ENCODE measurements around the gene CEACAM19. TPM values are rescaled to one million over a fixed set of nuclear protein-coding genes. Genes with fewer than 3 reads are reported as not detected.

CEACAM19 gene
- total RNA-seq, 2 experiments from 2014 or later: 0.23 to 0.34 TPM

DNA sequence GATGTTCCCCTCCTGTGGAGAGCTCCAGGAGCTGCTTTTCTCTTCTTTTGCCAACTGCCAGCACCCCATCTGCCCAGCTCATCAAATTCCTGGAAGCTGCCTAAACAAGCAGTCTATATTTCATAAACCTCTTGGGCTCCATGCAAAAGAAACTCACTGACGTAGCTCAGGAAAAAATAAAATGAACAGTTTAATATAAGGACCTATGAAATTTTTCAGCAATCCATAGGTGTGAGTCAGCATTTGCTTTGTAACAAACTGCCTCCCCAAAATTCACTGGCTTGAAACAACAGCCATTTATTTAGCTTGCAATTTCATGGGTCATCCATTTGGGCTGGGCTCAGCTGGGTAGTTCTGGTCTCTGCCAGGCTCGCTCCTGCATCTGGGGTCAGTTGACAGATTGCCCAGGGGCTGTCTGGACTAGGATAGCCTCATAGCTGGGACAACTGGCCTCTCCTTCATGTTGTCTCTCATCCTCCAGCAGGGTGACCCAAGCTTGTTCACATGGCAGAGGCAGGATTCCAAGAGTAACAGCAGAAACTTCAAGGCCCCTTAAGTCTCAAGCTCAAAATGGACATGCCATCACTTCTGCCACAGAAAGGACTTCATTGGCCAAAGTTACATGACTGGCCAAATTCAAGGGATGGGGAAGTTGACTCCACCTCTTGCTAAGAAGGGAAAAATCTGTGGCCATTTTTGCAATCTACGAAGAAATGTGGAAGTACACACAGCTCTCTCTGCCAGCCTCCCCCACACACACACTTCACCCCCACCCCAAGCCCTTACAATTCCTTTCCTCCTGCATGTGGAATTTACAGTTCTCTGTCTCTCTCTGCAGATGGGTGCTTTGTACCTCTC, 35.5 kb upstream of the CEACAM19 start:
- DNase-seq (no peak), ATAC-seq (no peak)
- Mint-ChIP-seq H3K4me1 (ENCODE audit: low read depth) (no peaks in the 10 kb centered on the region), H3K9me3 (ENCODE audit: insufficient read depth) (no peaks in the 10 kb centered on the region), H3K4me3 (no peak overlapping the region), H3K36me3 (ENCODE audit: low read depth) (no peaks in the 10 kb centered on the region), H3K27me3 (ENCODE audit: low read depth) (peaks cover 7% of the 10 kb centered on the region), H3K27ac (no peak overlapping the region)
- ChIA-PET CTCF (no interaction called here), POLR2A (no interaction called here)

DNA sequence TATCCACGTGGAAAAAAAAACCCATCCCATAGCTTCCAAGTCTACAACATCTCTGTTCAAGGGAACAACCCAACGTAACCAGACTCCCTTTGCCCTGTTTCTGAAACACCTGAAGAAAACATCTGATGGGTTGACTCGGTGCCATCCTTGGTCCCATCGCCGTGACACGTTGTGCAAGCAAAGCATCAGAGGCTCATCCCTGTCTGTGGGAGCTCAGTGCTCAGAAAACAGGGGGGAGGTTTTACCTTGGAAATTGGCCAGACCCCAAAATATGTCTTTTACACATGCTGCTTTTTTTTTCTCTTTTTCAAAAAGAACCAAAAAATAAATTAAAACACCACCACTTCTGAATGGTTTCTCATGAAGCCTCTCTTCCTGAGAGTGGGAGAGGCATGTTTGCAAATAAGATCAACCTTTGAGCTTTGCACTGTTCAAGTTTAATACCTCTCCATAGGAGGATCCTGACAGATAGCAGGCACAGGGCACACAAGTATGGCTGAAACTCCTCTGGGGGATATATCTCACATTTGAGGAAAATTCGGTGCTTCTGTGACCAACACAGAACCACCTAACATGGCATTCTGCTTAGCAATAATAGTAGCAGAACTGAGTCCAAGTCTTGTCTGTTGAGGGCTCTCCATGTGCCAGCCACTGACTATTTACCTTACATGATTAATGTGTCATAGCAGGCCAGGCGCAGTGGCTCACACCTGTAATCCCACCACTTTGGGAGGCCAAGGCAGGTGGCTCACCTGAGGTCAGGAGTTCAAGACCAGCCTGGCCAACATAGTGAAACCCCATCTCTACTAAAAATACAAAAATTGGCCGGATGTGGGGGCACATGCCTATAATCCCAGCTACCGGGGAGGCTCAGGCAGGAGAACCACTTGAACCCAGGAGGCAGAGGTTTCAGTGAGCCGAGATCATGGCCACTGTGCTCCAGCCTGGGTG, 34.6 kb upstream of the CEACAM19 start:
- ChIA-PET CTCF (no interaction called here), POLR2A (no interaction called here)
- Mint-ChIP-seq H3K27me3 (ENCODE audit: low read depth) (peaks cover 12% of the 10 kb centered on the region), H3K27ac (no peak overlapping the region), H3K4me3 (no peak overlapping the region), H3K36me3 (ENCODE audit: low read depth) (no peaks in the 10 kb centered on the region), H3K4me1 (ENCODE audit: low read depth) (no peaks in the 10 kb centered on the region), H3K9me3 (ENCODE audit: insufficient read depth) (no peaks in the 10 kb centered on the region)
- ATAC-seq (no peak), DNase-seq (no peak)

DNA sequence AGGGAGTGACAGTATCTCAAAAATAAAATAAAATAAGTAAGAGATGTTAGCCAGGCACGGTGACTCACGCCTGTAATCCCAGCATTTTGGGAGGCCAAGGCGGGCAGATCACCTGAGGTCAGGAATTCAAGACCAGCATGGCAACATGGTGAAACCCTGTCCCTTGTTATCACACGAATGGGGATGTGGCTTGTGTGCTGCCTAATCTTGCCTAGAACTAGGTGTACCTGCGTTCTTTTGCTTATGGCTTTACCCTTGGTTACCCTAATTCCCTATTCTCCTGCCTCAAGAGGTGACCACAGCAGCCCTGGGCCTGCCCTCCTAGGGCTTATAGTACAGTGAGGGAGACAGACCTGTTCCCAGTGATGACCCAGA, 33.9 kb upstream of the CEACAM19 start:
- H3K27ac Mint-ChIP-seq: no peak overlapping the region
- H3K4me3 Mint-ChIP-seq: no peak overlapping the region
- H3K9me3 Mint-ChIP-seq (ENCODE audit: insufficient read depth): no peaks in the 10 kb centered on the region
- POLR2A ChIA-PET: no interaction called here
- peaks cover 15% of the 10 kb centered on the region for H3K27me3 Mint-ChIP-seq (ENCODE audit: low read depth)
- CTCF ChIA-PET: no interaction called here
- no peaks in the 10 kb centered on the region for H3K36me3 Mint-ChIP-seq (ENCODE audit: low read depth)
- H3K4me1 Mint-ChIP-seq (ENCODE audit: low read depth): no peaks in the 10 kb centered on the region
- ATAC-seq (no peak), DNase-seq (no peak)

DNA sequence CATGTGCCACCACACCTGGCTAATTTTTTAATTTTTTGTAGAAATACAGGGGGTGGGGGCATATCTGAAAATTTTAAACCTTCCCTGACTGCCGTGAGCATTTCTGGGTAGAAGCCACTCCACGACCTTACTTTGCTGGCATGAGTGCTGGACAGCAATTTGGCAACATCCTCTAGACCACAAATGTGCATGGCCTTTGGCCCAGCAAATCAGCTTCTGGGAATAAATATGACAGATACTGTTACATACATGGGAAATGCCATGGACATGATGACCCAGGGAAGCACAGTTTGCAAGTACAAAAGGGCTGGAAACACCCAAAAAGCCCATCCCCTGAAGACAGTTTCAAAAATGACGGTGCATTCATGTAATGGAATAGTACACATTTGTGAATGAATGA, 30.8 kb upstream of the CEACAM19 start:
- no peak for ATAC-seq
- Mint-ChIP-seq H3K27ac (no peak overlapping the region), H3K4me1 (ENCODE audit: low read depth) (peaks cover 1% of the 10 kb centered on the region), H3K36me3 (ENCODE audit: low read depth) (no peaks in the 10 kb centered on the region), H3K9me3 (ENCODE audit: insufficient read depth) (no peaks in the 10 kb centered on the region), H3K4me3 (no peak overlapping the region), H3K27me3 (ENCODE audit: low read depth) (peaks cover 14% of the 10 kb centered on the region)
- ChIA-PET CTCF (interaction anchor here (1.0 kb wide), 1 partner anchor 70 kb away, joined by 7 read pairs; no protein-coding TSS in a partner anchor), POLR2A (no interaction called here)
- no peak for DNase-seq

DNA sequence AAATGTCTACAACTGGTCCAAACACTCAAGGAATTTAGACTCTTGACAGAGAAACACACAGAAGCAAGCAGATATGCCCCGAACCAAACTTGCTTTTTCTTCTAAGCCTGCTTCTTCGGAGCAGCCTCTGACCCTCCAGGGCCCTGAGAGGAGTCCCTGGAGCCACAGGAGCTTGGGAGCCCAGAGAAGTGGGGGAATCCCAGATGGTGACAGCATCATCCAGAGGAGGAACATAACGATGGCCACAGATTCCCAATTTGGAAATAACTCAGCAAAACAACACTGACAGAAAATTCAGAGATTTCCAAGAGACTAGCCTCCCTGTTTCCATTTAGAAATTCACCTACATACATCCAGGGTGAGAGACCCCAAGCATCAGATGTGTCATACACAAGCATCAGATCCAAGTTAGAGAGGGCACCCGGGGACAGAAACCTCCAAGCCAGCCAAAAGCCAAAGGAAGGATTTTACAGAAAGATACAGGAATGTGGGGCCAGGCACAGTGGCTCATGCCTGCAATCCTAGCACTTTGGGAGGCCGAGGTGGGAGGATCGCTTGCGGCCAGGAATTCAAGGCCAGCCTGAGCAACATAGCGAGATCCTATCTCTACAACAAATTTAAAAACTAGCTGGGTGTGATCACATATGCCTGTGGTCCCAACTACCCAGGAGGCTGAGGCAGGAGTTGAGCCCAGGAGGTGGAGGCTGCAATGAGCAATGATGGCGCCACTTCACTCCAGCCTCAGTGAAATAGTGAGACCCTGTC, 29.6 kb upstream of the CEACAM19 start:
- Mint-ChIP-seq H3K4me3 (no peak overlapping the region), H3K9me3 (ENCODE audit: insufficient read depth) (no peaks in the 10 kb centered on the region), H3K4me1 (ENCODE audit: low read depth) (peaks cover 1% of the 10 kb centered on the region), H3K27ac (no peak overlapping the region), H3K27me3 (ENCODE audit: low read depth) (peaks cover 10% of the 10 kb centered on the region), H3K36me3 (ENCODE audit: low read depth) (no peaks in the 10 kb centered on the region)
- ATAC-seq (no peak), DNase-seq (no peak)
- POLR2A ChIA-PET: no interaction called here
- CTCF ChIA-PET: interaction anchor here (1.5 kb wide), 1 partner anchor 71 kb away, joined by 7 read pairs; no protein-coding TSS in a partner anchor

DNA sequence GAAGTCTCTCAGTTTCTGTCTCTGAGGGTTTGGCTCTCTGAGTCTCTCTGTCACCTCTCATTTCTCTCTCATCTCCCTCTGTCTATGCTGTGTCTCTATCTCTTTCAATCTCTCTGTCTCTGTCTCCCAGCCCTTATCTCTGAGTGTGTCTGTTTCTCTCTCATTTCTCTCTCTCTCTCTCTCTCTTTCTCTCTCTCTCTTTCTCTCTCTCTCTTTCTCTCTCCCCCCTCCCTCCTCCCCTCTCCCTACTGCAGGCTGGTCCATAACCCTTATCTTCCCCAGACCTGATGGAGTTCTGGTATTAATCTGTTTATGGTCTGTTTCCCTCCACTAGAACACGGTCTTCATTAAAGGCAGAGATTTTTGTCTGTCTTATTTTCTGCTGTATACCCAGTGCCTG, 28.9 kb upstream of the CEACAM19 start:
- H3K27me3 Mint-ChIP-seq (ENCODE audit: low read depth): peaks cover 10% of the 10 kb centered on the region
- no peaks in the 10 kb centered on the region for H3K36me3 Mint-ChIP-seq (ENCODE audit: low read depth)
- no peak overlapping the region for H3K27ac Mint-ChIP-seq
- ATAC-seq (no peak), DNase-seq (no peak)
- POLR2A ChIA-PET: no interaction called here
- H3K4me3 Mint-ChIP-seq: no peak overlapping the region
- H3K9me3 Mint-ChIP-seq (ENCODE audit: insufficient read depth): no peaks in the 10 kb centered on the region
- CTCF ChIA-PET: interaction anchor here (1.5 kb wide), 1 partner anchor 71 kb away, joined by 7 read pairs; no protein-coding TSS in a partner anchor
- peaks cover 1% of the 10 kb centered on the region for H3K4me1 Mint-ChIP-seq (ENCODE audit: low read depth)

DNA sequence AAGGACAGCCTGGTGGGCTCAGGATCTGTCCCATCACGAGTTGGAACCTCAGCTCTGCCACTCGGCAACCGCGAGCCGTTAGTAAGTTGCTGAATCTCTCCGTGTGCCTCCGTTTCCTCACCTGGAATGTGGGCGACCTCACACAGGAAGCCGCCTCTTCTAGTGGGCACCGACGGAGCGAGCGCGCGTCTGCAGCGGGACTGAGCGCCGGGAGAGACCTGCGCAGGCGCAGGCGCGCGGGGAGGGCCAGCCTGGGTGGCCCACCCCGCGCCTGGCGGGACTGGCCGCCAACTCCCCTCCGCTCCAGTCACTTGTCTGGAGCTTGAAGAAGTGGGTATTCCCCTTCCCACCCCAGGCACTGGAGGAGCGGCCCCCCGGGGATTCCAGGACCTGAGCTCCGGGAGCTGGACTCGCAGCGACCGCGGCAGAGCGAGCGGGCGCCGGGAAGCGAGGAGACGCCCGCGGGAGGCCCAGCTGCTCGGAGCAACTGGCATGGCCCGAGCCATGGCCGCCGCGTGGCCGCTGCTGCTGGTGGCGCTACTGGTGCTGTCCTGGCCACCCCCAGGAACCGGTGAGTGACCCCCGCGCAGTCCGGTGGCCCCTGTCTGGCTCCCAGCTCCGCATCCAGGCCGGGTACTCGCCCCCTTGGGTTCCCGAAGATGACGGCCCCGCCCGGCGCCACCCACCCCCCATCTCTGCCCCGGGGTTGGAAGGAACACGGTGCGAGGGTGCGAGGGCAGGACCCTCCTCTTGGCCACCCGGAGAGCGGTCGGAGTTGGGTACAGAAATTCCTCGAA, 27.5 kb upstream of the CEACAM19 start, which contains the start of gene PVR:
Gene PVR, plus strand, starts transcription at position 306 of the 797 bp plus-strand sequence. Its CDS starts 187 bp downstream, at position 493.
- ATAC-seq: peak; percentile 80
- ChIA-PET POLR2A (interaction anchor here (0.9 kb wide), 1 partner anchor 311 kb away, joined by 3 read pairs; the partner anchor contains the start of gene CLPTM1), CTCF (interaction anchor here (0.6 to 2.3 kb wide), 8 partner anchors 11 to 141 kb away, joined by 3 to 6 read pairs (median 3); no protein-coding TSS in a partner anchor)
- DNase-seq: peak; percentile 50
- Mint-ChIP-seq H3K4me1 (ENCODE audit: low read depth) (peaks cover 1% of the 10 kb centered on the region), H3K4me3 (peak within 1 kb of the TSS; percentile 82), H3K27me3 (ENCODE audit: low read depth) (peaks cover 10% of the 10 kb centered on the region), H3K9me3 (ENCODE audit: insufficient read depth) (no peaks in the 10 kb centered on the region), H3K36me3 (ENCODE audit: low read depth) (no peaks in the 10 kb centered on the region), H3K27ac (no peak within 1 kb of the TSS)

DNA sequence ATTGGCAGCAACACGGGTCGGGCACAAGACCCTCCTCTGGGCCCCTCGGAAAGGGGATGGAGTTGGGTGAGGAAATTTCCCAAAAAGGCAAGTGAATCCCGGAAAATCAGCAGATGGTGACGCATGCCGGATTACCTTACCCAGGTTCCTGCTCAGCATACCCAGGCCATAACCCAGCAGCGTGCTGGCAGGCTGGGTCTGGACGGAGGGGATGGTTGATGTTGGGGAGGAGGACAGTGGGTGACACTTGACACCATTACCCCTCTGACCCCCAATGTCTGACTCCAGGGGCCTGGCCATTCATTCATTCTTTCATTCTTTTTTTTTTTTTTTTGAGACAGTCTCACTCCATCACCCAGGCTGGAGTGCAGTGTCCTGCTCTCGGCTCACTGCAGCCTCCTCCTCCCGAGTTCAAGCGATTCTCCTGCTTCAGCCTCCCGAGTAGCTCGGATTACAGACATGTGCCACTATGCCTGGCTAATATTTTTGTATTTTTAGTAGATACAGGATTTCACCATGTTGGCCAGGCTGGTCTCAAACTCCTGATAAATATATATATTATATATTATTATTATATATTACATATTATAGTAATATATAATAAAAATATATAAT, 26.8 kb upstream of the CEACAM19 start:
- H3K27ac Mint-ChIP-seq: no peak overlapping the region
- H3K4me3 Mint-ChIP-seq: peak overlapping the region; percentile 82
- no peaks in the 10 kb centered on the region for H3K9me3 Mint-ChIP-seq (ENCODE audit: insufficient read depth)
- DNase-seq (no peak), ATAC-seq (peak; percentile 45)
- CTCF ChIA-PET: interaction anchor here (1.1 to 2.3 kb wide), 6 partner anchors 10 to 140 kb away, joined by 3 to 6 read pairs (median 4); no protein-coding TSS in a partner anchor
- H3K36me3 Mint-ChIP-seq (ENCODE audit: low read depth): no peaks in the 10 kb centered on the region
- H3K4me1 Mint-ChIP-seq (ENCODE audit: low read depth): peaks cover 1% of the 10 kb centered on the region
- POLR2A ChIA-PET: interaction anchor here (0.9 kb wide), 1 partner anchor 310 kb away, joined by 3 read pairs; the partner anchor contains the start of gene CLPTM1
- peaks cover 10% of the 10 kb centered on the region for H3K27me3 Mint-ChIP-seq (ENCODE audit: low read depth)

DNA sequence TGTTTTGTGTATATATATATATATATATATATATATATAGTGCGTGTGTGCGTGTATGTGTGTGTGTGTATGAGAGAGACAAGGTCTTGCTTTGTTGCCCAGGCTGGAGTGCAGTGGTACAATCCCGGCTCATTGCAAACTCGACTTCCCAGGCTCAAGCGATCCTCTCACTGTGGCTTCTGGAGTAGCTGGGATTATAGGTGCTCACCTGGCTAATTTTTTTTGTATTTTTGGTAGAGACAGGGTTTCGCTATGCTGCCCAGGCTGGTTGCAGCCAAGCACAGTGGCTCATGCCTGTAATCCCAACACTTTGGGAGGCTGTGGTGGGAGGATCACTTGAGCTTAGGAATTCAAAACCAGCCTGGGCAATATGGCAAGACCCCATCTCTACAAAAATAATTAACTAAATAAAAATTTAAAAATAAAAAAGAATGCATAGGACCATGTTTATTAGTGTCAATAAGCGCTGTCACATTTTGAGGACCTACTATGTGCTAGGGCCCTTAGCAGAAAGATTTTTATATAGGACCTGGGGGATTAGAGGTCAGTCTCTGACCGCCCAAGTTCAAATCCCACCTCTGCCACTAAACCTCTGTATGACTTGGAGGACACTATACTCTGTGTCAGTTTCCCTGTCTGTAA, 25.8 kb upstream of the CEACAM19 start:
- DNase-seq (no peak), ATAC-seq (no peak)
- Mint-ChIP-seq H3K36me3 (ENCODE audit: low read depth) (no peaks in the 10 kb centered on the region), H3K4me3 (no peak overlapping the region), H3K4me1 (ENCODE audit: low read depth) (peaks cover 1% of the 10 kb centered on the region), H3K27ac (no peak overlapping the region), H3K27me3 (ENCODE audit: low read depth) (peaks cover 10% of the 10 kb centered on the region), H3K9me3 (ENCODE audit: insufficient read depth) (no peaks in the 10 kb centered on the region)
- POLR2A ChIA-PET: no interaction called here
- CTCF ChIA-PET: interaction anchor here (1.3 to 2.3 kb wide), 2 partner anchors 9 to 12 kb away, joined by 3 to 6 read pairs; no protein-coding TSS in a partner anchor

DNA sequence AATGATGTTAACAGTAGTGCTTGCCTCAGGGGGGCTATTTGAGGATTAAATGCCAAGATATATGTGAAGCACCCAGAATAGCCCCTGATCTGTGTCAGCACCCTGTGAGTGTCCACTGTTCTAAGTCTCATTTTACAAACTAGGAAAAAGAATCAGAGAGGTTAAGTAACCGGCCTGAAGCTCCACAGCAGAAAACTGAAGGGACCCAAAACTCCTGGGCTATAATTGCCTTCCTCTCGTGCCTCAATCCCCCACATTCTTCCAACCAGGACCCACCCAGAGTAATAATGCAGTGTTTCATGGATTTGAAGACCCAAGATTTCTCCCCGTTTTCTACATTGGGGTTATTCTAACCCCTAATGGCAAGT, 25.2 kb upstream of the CEACAM19 start:
- Mint-ChIP-seq H3K9me3 (ENCODE audit: insufficient read depth) (no peaks in the 10 kb centered on the region), H3K4me1 (ENCODE audit: low read depth) (peaks cover 1% of the 10 kb centered on the region), H3K27me3 (ENCODE audit: low read depth) (peaks cover 10% of the 10 kb centered on the region), H3K4me3 (no peak overlapping the region), H3K36me3 (ENCODE audit: low read depth) (no peaks in the 10 kb centered on the region), H3K27ac (no peak overlapping the region)
- DNase-seq: no peak
- ATAC-seq: no peak
- POLR2A ChIA-PET: no interaction called here
- CTCF ChIA-PET: interaction anchor here (1.3 kb wide), 1 partner anchor 9 kb away, joined by 3 read pairs; no protein-coding TSS in a partner anchor

All from activated CD8-positive, alpha-beta T cell treated with anti-CD3 and anti-CD28 coated beads, Interleukin-2, amount 10 ng/mL, durations not matched to agents 7 days and 5 days (primary cell).